PFSK-1 (cell line): ENCODE measurements around the gene IFIT3.

Source experiments
- FOXP2 ChIP-seq: optimal IDR thresholded peaks from 2 replicates; pipeline ENCODE3; 2011; ENCODE audit warnings: borderline replicate concordance, control low read depth, inconsistent platforms; ENCODE audit not compliant: insufficient read depth; ENCODE audit errors: extremely low read length, extremely low read depth
- POLR2AphosphoS5 ChIP-seq: IDR thresholded peaks from 2 replicates; pipeline ENCODE4 v1.6.1; 2012; ENCODE audit warnings: low read depth, mild to moderate bottlenecking, control low read depth, low read length, moderate library complexity
- REST ChIP-seq, 2 experiments: IDR thresholded peaks; 2 replicates each; pipeline versions ENCODE4 v1.6.1 to v1.8.0; 2011 to 2012; ENCODE audit warnings: low read depth in 2 of 2, low read length in 2 of 2, control low read depth in 1 of 2, inconsistent platforms in 1 of 2, mild to moderate bottlenecking in 1 of 2, moderate library complexity in 1 of 2; ENCODE audit not compliant: insufficient read depth in 1 of 2
- SIN3A ChIP-seq: IDR thresholded peaks from 2 replicates; pipeline ENCODE4 v1.6.1; 2012; ENCODE audit warnings: mild to moderate bottlenecking, low read length, moderate library complexity, borderline replicate concordance; ENCODE audit not compliant: insufficient read depth
- TAF1 ChIP-seq: IDR thresholded peaks from 2 replicates; pipeline ENCODE4 v1.6.1; 2012; ENCODE audit warnings: low read length, control low read depth, borderline replicate concordance; ENCODE audit not compliant: insufficient read depth

IFIT3 gene

DNA sequence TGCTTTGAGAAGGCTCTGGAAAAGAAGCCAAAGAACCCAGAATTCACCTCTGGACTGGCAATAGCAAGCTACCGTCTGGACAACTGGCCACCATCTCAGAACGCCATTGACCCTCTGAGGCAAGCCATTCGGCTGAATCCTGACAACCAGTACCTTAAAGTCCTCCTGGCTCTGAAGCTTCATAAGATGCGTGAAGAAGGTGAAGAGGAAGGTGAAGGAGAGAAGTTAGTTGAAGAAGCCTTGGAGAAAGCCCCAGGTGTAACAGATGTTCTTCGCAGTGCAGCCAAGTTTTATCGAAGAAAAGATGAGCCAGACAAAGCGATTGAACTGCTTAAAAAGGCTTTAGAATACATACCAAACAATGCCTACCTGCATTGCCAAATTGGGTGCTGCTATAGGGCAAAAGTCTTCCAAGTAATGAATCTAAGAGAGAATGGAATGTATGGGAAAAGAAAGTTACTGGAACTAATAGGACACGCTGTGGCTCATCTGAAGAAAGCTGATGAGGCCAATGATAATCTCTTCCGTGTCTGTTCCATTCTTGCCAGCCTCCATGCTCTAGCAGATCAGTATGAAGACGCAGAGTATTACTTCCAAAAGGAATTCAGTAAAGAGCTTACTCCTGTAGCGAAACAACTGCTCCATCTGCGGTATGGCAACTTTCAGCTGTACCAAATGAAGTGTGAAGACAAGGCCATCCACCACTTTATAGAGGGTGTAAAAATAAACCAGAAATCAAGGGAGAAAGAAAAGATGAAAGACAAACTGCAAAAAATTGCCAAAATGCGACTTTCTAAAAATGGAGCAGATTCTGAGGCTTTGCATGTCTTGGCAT, 21.1 kb upstream of the IFIT3 start:
- TF ChIP-seq SIN3A (no peak), FOXP2 (no peak), POLR2AphosphoS5 (no peak), TAF1 (no peak), REST (IDR thresholded peaks at IDR 0.05; ENCODE audit: insufficient read depth in 1 of 2, low read depth in 2 of 2, low read length in 2 of 2) (no peak)

DNA sequence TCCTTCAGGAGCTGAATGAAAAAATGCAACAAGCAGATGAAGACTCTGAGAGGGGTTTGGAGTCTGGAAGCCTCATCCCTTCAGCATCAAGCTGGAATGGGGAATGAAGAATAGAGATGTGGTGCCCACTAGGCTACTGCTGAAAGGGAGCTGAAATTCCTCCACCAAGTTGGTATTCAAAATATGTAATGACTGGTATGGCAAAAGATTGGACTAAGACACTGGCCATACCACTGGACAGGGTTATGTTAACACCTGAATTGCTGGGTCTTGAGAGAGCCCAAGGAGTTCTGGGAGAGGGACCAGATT, 20.6 kb upstream of the IFIT3 start:
- TF ChIP-seq SIN3A (no peak), TAF1 (no peak), POLR2AphosphoS5 (no peak), FOXP2 (no peak), REST (IDR thresholded peaks at IDR 0.05; ENCODE audit: insufficient read depth in 1 of 2, low read depth in 2 of 2, low read length in 2 of 2) (no peak)

GRCh38 chr10:89308266-89308665, 19.5 kb upstream of the IFIT3 start:
- TF ChIP-seq SIN3A (no peak), TAF1 (no peak), REST (IDR thresholded peaks at IDR 0.05; ENCODE audit: insufficient read depth in 1 of 2, low read depth in 2 of 2, low read length in 2 of 2) (no peak), POLR2AphosphoS5 (no peak)

DNA sequence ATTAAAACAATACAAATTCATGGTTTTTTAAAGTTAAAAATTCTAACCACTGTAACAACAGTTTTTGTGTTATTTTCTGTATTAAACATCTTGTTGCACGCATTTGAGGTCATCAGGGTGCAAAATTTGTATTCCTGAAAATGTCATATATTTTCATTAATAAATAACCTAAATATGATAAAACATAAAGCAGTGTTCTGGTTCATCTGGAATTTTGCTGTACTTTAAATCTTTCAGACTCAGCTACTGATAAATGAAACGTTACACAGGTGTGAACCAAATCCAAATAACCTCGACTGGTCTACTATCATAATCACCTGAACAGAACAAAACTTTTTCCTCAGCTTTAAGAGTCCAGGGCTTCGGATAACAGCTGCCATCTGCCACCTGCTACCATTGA, 19.1 kb upstream of the IFIT3 start:
- TF ChIP-seq TAF1: no peak
- no peak for TF ChIP-seq REST (IDR thresholded peaks at IDR 0.05; ENCODE audit: insufficient read depth in 1 of 2, low read depth in 2 of 2, low read length in 2 of 2)
- no peak for TF ChIP-seq POLR2AphosphoS5
- no peak for TF ChIP-seq FOXP2
- no peak for TF ChIP-seq SIN3A
